ENCODE measurements around the gene MRPL49.
"Not testable (repeated sequence)": the region's sequence is repeated elsewhere in the genome, so short reads cannot be mapped to it uniquely, and the experiment has no call there.

MRPL49 gene

GRCh38 chr11:65160643-65161042 lies 38.5 kb downstream of the MRPL49 start:
- in situ Hi-C loops (cut with MboI; ENCODE audit: low sequenced_read_pairs) = no loop called here

DNA sequence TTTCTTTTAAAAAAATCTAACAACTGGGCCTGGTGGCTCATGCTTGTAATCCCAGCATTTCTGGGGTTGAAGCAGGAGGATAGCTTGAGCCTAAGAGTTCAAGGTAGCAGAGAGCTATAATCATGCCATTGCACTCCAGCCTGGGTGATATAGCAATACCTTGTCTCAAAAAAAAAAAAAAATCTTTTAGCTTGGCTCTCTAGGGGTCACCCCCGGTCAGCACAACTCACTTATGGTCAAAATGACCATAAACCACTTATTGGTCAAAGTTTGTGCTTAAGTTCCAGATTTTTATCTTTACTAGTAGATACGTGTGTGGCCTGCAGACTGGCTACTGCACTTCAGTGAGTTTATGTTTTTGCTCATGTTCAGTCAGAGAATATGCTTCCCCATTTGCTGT lies 41.6 kb downstream of the MRPL49 start:
- in situ Hi-C loops (cut with MboI; ENCODE audit: low sequenced_read_pairs) = no loop called here

GRCh38 chr11:65165410-65166317 lies 43.5 kb downstream of the MRPL49 start:
- in situ Hi-C loops (cut with MboI; ENCODE audit: low sequenced_read_pairs) = no loop called here

GRCh38 chr11:65166893-65167292 lies 44.8 kb downstream of the MRPL49 start:
- in situ Hi-C loops (cut with MboI; ENCODE audit: low sequenced_read_pairs) = no loop called here

- in situ Hi-C loops (cut with MboI; ENCODE audit: low sequenced_read_pairs) = no loop called here
These were observed 45.5 kb downstream of the MRPL49 start for GRCh38 chr11:65167656-65168055.

- in situ Hi-C loops (cut with MboI; ENCODE audit: low sequenced_read_pairs) = no loop called here
These were observed 47.1 kb downstream of the MRPL49 start for GRCh38 chr11:65169164-65169641.

- in situ Hi-C loops (cut with MboI; ENCODE audit: low sequenced_read_pairs) = no loop called here
These were observed 48.0 kb downstream of the MRPL49 start, which contains the start of gene SPDYC for GRCh38 chr11:65170058-65170534. SPDYC (plus strand) TSS chr11:65170233; CDS start chr11:65171358, 1,125 bp downstream.

DNA sequence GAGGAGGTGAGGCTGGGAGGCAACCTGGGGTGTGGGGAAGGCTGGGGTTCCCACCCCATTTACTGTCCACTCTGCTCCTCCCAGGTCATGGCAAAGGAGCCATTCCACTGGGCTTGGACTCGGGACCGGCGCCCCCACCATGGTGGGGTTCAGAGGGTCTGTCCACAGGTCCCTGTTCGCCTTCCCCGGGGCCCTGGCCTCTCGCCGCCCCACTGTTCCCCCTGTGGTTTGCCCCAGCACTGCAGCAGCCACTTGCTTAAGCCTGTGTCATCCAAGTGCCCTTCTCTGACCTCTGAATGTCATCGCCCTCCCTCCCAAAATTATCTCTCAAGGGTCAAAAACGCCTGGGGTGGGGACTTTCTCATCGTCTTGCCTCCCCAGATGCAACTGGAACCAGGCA lies 50.5 kb downstream of the MRPL49 start:
- in situ Hi-C loops (cut with MboI; ENCODE audit: low sequenced_read_pairs) = no loop called here

- in situ Hi-C loops (cut with MboI; ENCODE audit: low sequenced_read_pairs) = not testable (repeated sequence)
These were observed 52.5 kb downstream of the MRPL49 start for GRCh38 chr11:65174571-65175010.

All from HL-60/S4 (cell line).